SK-N-SH (cell line): ENCODE data around the gene MRNIP. TPM values are rescaled to one million over a fixed set of nuclear protein-coding genes. Genes with fewer than 3 reads are reported as not detected.

Experiments
- CTCF ChIA-PET: fragments of 300-600, 350-600 bp; formaldehyde crosslinking; extraction: SDS; loops from one replicate; lab custom pipeline; 2021; lab: Yijun Ruan, JAX
- POLR2A ChIA-PET: fragments of 350-600 bp; sonication (Branson Sonifier 250); formaldehyde crosslinking; extraction: SDS; loops from one replicate; lab custom pipeline; 2020; ENCODE audit warnings: antibody characterized with exemption, inconsistent platforms; lab: Yijun Ruan, JAX
- DNase-seq: peaks from one replicate; pipeline ENCODE4 v3.0.0; 2012
- H2AFZ ChIP-seq: fragments of 200-600 bp; sonication (generic); 2 replicates; pipeline ENCODE4 v1.8.1; 2016; ENCODE audit warnings: antibody characterized with exemption, mild to moderate bottlenecking, low read depth
- H3F3A ChIP-seq: fragments of 200-600 bp; sonication (generic); replicated peaks from 2 replicates; pipeline ENCODE3; 2016; ENCODE audit warnings: antibody characterized with exemption, mild to moderate bottlenecking; ENCODE audit not compliant: insufficient read depth
- H3K27ac ChIP-seq, 2 experiments: fragments of 200-500 bp in 1 of 2; fragments of 200-600 bp in 1 of 2; sonication (Bioruptor generic) in 1 of 2; sonication (generic), shearing (Covaris generic) in 1 of 2; 2 replicates each; pipeline versions ENCODE4 v1.5.1 to v1.6.1; 2014 to 2016; ENCODE audit warnings: low read depth in 2 of 2, inconsistent platforms in 1 of 2, low read length in 1 of 2, mild to moderate bottlenecking in 1 of 2, mixed read lengths in 1 of 2
- H3K27me3 ChIP-seq: fragments of 200-600 bp; sonication (generic), shearing (Covaris generic); 2 replicates; pipeline ENCODE4 v1.6.1; 2016; ENCODE audit warnings: mixed run types; ENCODE audit not compliant: insufficient read depth
- H3K36me3 ChIP-seq, 2 experiments: fragments of 200-500 bp in 1 of 2; fragments of 200-600 bp in 1 of 2; sonication (Bioruptor generic) in 1 of 2; sonication (generic) in 1 of 2; replicated peaks in 1 of 2; 2 replicates each; pipeline versions ENCODE3 to v1.5.1; 2014 to 2016; ENCODE audit warnings: low read length in 1 of 2, mild to moderate bottlenecking in 1 of 2; ENCODE audit not compliant: insufficient read depth in 2 of 2, control insufficient read depth in 1 of 2
- H3K4me1 ChIP-seq, 2 experiments: fragments of 200-500 bp in 1 of 2; fragments of 200-600 bp in 1 of 2; sonication (Bioruptor generic) in 1 of 2; sonication (generic), shearing (Covaris generic) in 1 of 2; 2 replicates each; pipeline versions ENCODE4 v1.5.1 to v1.6.1; 2014 to 2016; ENCODE audit warnings: low read depth in 1 of 2, low read length in 1 of 2, mixed run types in 1 of 2; ENCODE audit not compliant: insufficient read depth in 2 of 2, control insufficient read depth in 1 of 2
- H3K4me2 ChIP-seq: fragments of 200-600 bp; sonication (generic), shearing (Covaris generic); 2 replicates; pipeline ENCODE4 v1.6.1; 2017; ENCODE audit warnings: mixed run types
- H3K4me3 ChIP-seq, 2 experiments: fragments of 200-500 bp in 1 of 2; fragments of 200-600 bp in 1 of 2; sonication (Bioruptor generic) in 1 of 2; sonication (generic), shearing (Covaris generic) in 1 of 2; 2 replicates each; pipeline versions ENCODE4 v1.5.1 to v1.8.1; 2014 to 2016; ENCODE audit warnings: low read depth in 2 of 2, inconsistent platforms in 1 of 2, low read length in 1 of 2, mild to moderate bottlenecking in 1 of 2, mixed read lengths in 1 of 2, moderate library complexity in 1 of 2
- H3K79me2 ChIP-seq: fragments of 200-600 bp; sonication (generic); 2 replicates; pipeline ENCODE4 v1.8.1; 2017; ENCODE audit warnings: mild to moderate bottlenecking; ENCODE audit not compliant: insufficient read depth
- H3K9ac ChIP-seq: fragments of 200-600 bp; sonication (generic); 2 replicates; pipeline ENCODE4 v1.6.1; 2017; ENCODE audit warnings: mixed run types
- H3K9me2 ChIP-seq: fragments of 200-600 bp; sonication (generic); 2 replicates; pipeline ENCODE4 v1.6.1; 2017; ENCODE audit warnings: mixed run types
- H3K9me3 ChIP-seq: fragments of 200-600 bp; sonication (generic); 2 replicates; pipeline ENCODE4 v1.6.1; 2017; ENCODE audit warnings: mixed run types, mild to moderate bottlenecking, moderate library complexity
- H4K20me1 ChIP-seq: fragments of 200-600 bp; sonication (generic); 2 replicates; pipeline ENCODE4 v1.6.1; 2017; ENCODE audit warnings: mild to moderate bottlenecking, mixed run types; ENCODE audit not compliant: insufficient read depth
- NRF1 ChIP-seq: IDR thresholded peaks from 2 replicates; pipeline ENCODE4 v1.6.1; 2012; ENCODE audit warnings: low read depth, mild to moderate bottlenecking, low read length
- POLR2AphosphoS5 ChIP-seq: IDR thresholded peaks from 2 replicates; pipeline ENCODE4 v1.6.1; 2012; ENCODE audit warnings: low read depth, low read length
- RCOR1 ChIP-seq: fragments of 150-350 bp; IDR thresholded peaks from 2 replicates; pipeline ENCODE4 v1.6.1; 2017; ENCODE audit warnings: antibody characterized with exemption, low read length
- RFX5 ChIP-seq: IDR thresholded peaks from 2 replicates; pipeline ENCODE4 v1.6.1; 2012; ENCODE audit warnings: mild to moderate bottlenecking, improper control_type of control experiment, low read length
- RXRA ChIP-seq: IDR thresholded peaks from 2 replicates; pipeline ENCODE4 v1.4.0; 2012; ENCODE audit warnings: low read depth, mild to moderate bottlenecking, borderline replicate concordance
- TEAD4 ChIP-seq: IDR thresholded peaks from 2 replicates; pipeline ENCODE4 v1.4.0; 2012; ENCODE audit warnings: mild to moderate bottlenecking, borderline replicate concordance; ENCODE audit not compliant: insufficient read depth
- YY1 ChIP-seq: IDR thresholded peaks from 2 replicates; pipeline ENCODE4 v1.4.0; 2012; ENCODE audit warnings: low read depth, mild to moderate bottlenecking
- WGBS: methylation state at CpG from one replicate; pipeline ENCODE4 v1.1.6; 2017; ENCODE audit warnings: low lambda C conversion rate; 5-methylcytosine and 5-hydroxymethylcytosine counted together
- polyA plus RNA-seq, 3 experiments: library from polyadenylated mRNA; depleted of rRNA; stranded (reverse); fragments of >200 nt; gene quantifications; 2 replicates each; pipeline ENCODE4 v1.2.3, GENCODE V29; 2012
- TF ChIP-seq, protein P1 (sequence below): IDR thresholded peaks from 2 replicates; pipeline ENCODE4 v1.4.0; 2012; ENCODE audit warnings: low read depth, borderline replicate concordance
- TF ChIP-seq, protein P2 (sequence below): IDR thresholded peaks from 2 replicates; pipeline ENCODE4 v1.4.0; 2012; ENCODE audit warnings: low read depth, borderline replicate concordance
- TF ChIP-seq, protein P3 (sequence below): IDR thresholded peaks from 2 replicates; pipeline ENCODE4; 2012

The MRNIP gene
- polyA plus RNA-seq, 1 of the 3 experiments (the other 2 are of a cell fraction), result 32.8 TPM

DNA sequence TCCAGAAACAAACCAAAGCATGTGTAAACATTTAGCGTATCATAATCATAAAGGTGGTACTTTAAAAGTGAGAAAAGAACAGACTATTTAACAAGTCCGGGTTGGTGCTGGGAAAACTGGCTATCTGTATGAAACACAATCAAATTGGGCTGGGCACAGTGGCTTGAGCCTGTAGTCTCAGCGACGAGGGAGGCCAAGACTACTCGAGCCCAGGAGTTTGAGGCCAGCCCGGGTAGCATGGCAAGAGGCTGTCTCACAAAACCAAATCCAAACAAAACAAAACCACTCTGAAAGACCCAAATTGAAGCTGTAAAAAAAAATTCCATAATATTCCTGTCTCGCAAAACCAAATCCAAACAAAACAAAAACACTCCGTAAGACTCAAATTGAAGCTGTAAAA lies 4.3 kb downstream of the MRNIP start (continued):
- TF ChIP-seq, protein P1, sequence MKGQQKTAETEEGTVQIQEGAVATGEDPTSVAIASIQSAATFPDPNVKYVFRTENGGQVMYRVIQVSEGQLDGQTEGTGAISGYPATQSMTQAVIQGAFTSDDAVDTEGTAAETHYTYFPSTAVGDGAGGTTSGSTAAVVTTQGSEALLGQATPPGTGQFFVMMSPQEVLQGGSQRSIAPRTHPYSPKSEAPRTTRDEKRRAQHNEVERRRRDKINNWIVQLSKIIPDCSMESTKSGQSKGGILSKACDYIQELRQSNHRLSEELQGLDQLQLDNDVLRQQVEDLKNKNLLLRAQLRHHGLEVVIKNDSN, result no peak

DNA sequence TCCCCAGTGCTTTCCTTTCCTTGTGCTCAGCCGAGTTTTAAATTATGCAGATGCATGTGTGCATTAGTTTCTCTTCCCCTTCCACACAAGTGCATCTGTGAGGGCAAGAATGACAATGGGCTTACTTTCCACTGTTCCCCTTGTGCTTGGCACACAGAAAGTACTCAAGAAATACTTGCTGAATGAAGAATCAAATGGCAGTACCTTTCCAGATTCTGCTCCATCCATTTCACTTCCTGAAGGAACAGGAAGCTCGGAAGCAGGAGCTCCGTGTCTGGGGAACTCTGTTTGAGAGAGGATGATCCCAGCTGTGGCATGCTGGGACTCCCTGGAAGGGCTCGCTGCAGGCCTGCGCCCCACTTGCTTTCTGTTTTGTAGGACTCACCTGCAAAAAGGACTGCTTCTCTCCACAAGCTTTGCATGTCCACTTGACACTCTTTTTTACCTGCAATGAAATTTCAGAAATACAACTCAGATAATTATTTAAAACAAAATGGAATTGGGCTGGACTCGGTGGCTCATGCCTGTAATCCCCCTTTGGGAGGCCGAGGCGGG lies 5.5 kb downstream of the MRNIP start:
- Histone ChIP-seq H3K4me1 (no peaks in the 10 kb centered on the region), H3K4me3 (no peak overlapping the region), H3K27ac (no peak overlapping the region), H2AFZ (no peak overlapping the region), H3K4me2 (no peak overlapping the region), H3K9ac (no peak overlapping the region), H3K36me3 (peaks cover 28 to 34% of the 10 kb centered on the region in 2 experiments), H4K20me1 (no peaks in the 10 kb centered on the region), H3K9me2 (no peaks in the 10 kb centered on the region), H3F3A (no peaks in the 10 kb centered on the region), H3K79me2 (peaks cover 30% of the 10 kb centered on the region), H3K27me3 (no peaks in the 10 kb centered on the region), H3K9me3 (no peaks in the 10 kb centered on the region)
- 79% methylated on average over 8 of the region's 8 CpGs for WGBS
- POLR2A ChIA-PET, result no interaction called here
- no peak for DNase-seq
- TF ChIP-seq NRF1 (no peak), YY1 (no peak), RCOR1 (no peak), TEAD4 (no peak), RXRA (no peak), RFX5 (no peak), POLR2AphosphoS5 (no peak)
- TF ChIP-seq, protein P2, sequence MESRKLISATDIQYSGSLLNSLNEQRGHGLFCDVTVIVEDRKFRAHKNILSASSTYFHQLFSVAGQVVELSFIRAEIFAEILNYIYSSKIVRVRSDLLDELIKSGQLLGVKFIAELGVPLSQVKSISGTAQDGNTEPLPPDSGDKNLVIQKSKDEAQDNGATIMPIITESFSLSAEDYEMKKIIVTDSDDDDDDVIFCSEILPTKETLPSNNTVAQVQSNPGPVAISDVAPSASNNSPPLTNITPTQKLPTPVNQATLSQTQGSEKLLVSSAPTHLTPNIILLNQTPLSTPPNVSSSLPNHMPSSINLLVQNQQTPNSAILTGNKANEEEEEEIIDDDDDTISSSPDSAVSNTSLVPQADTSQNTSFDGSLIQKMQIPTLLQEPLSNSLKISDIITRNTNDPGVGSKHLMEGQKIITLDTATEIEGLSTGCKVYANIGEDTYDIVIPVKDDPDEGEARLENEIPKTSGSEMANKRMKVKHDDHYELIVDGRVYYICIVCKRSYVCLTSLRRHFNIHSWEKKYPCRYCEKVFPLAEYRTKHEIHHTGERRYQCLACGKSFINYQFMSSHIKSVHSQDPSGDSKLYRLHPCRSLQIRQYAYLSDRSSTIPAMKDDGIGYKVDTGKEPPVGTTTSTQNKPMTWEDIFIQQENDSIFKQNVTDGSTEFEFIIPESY, result no peak
- TF ChIP-seq, protein P1, result no peak
- TF ChIP-seq, protein P3, sequence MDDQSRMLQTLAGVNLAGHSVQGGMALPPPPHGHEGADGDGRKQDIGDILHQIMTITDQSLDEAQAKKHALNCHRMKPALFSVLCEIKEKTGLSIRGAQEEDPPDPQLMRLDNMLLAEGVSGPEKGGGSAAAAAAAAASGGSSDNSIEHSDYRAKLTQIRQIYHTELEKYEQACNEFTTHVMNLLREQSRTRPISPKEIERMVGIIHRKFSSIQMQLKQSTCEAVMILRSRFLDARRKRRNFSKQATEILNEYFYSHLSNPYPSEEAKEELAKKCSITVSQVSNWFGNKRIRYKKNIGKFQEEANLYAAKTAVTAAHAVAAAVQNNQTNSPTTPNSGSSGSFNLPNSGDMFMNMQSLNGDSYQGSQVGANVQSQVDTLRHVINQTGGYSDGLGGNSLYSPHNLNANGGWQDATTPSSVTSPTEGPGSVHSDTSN, result no peak
- CTCF ChIA-PET, result interaction anchor here (0.8 kb wide), 1 partner anchor 9 kb away, joined by 4 read pairs; no protein-coding TSS in a partner anchor
